ENCODE results near the gene LOC101059915.
"Not testable (repeated sequence)": the region's sequence is repeated elsewhere in the genome, so short reads cannot be mapped to it uniquely, and the experiment has no call there.

LOC101059915 gene

GRCh38 chrX:71661919-71662318 lies 5.4 kb upstream of the LOC101059915 start:
- Histone ChIP-seq H3K4me3 (ENCODE audit: insufficient read length, low read depth) (no peak overlapping the region), H3K9ac (ENCODE audit: insufficient read length, low read depth) (no peak overlapping the region), H3K9me3 (ENCODE audit: insufficient read depth, low read length) (no peaks in the 10 kb centered on the region; the same call in 1 of the 2 replicates), H3K27me3 (ENCODE audit: insufficient read depth, insufficient read length) (no peaks in the 10 kb centered on the region), H3K4me1 (ENCODE audit: insufficient read depth, insufficient read length) (peaks cover 4% of the 10 kb centered on the region), H3K36me3 (ENCODE audit: insufficient read depth, insufficient read length, low read length) (no peaks in the 10 kb centered on the region)
- no peak for TF ChIP-seq SUZ12 (IDR thresholded peaks at IDR 0.05; ENCODE audit: extremely low read depth, insufficient read depth, insufficient read length)
- TF ChIP-seq ZNF274 (IDR thresholded peaks at IDR 0.05; ENCODE audit: low read depth, low read length): no peak
- no peak for TF ChIP-seq YY1 (IDR thresholded peaks at IDR 0.05; ENCODE audit: insufficient read depth, insufficient read length)
- no peak for DNase-seq (ENCODE audit: low read depth, low spot score)

- DNase-seq (ENCODE audit: low read depth, low spot score); H3K4me1 ChIP-seq (ENCODE audit: insufficient read depth, insufficient read length); H3K4me3 ChIP-seq (ENCODE audit: insufficient read length, low read depth); H3K9me3 ChIP-seq (ENCODE audit: insufficient read depth, low read length); H3K9ac ChIP-seq (ENCODE audit: insufficient read length, low read depth); H3K27me3 ChIP-seq (ENCODE audit: insufficient read depth, insufficient read length); H3K36me3 ChIP-seq (ENCODE audit: insufficient read depth, insufficient read length, low read length): not testable (repeated sequence)
Measured at GRCh38 chrX:71662654-71663053, 4.7 kb upstream of the LOC101059915 start.

GRCh38 chrX:71663238-71663637 lies 4.1 kb upstream of the LOC101059915 start:
- H3K9me3 ChIP-seq (ENCODE audit: insufficient read depth, low read length); DNase-seq (ENCODE audit: low read depth, low spot score); H3K4me3 ChIP-seq (ENCODE audit: insufficient read length, low read depth); H3K9ac ChIP-seq (ENCODE audit: insufficient read length, low read depth); H3K4me1 ChIP-seq (ENCODE audit: insufficient read depth, insufficient read length); H3K27me3 ChIP-seq (ENCODE audit: insufficient read depth, insufficient read length); H3K36me3 ChIP-seq (ENCODE audit: insufficient read depth, insufficient read length, low read length): not testable (repeated sequence)

GRCh38 chrX:71664202-71664601 lies 3.1 kb upstream of the LOC101059915 start:
- H3K27me3 ChIP-seq (ENCODE audit: insufficient read depth, insufficient read length); H3K36me3 ChIP-seq (ENCODE audit: insufficient read depth, insufficient read length, low read length); H3K9me3 ChIP-seq (ENCODE audit: insufficient read depth, low read length); H3K4me1 ChIP-seq (ENCODE audit: insufficient read depth, insufficient read length); H3K4me3 ChIP-seq (ENCODE audit: insufficient read length, low read depth); H3K9ac ChIP-seq (ENCODE audit: insufficient read length, low read depth): not testable (repeated sequence)
- DNase-seq (ENCODE audit: low read depth, low spot score): peak; percentile 35

GRCh38 chrX:71664889-71665491 lies 2.4 kb upstream of the LOC101059915 start:
- Histone ChIP-seq H3K4me3 (ENCODE audit: insufficient read length, low read depth) (no peak overlapping the region), H3K4me1 (ENCODE audit: insufficient read depth, insufficient read length) (peaks cover 4% of the 10 kb centered on the region), H3K27me3 (ENCODE audit: insufficient read depth, insufficient read length) (peaks cover 5% of the 10 kb centered on the region), H3K9me3 (ENCODE audit: insufficient read depth, low read length) (no peaks in the 10 kb centered on the region; the same call in 1 of the 2 replicates), H3K9ac (ENCODE audit: insufficient read length, low read depth) (no peak overlapping the region), H3K36me3 (ENCODE audit: insufficient read depth, insufficient read length, low read length) (no peaks in the 10 kb centered on the region)
- DNase-seq (ENCODE audit: low read depth, low spot score): no peak
- no peak for TF ChIP-seq ZNF274 (IDR thresholded peaks at IDR 0.05; ENCODE audit: low read depth, low read length)

GRCh38 chrX:71665747-71666146 lies 1.6 kb upstream of the LOC101059915 start:
- TF ChIP-seq YY1 (IDR thresholded peaks at IDR 0.05; ENCODE audit: insufficient read depth, insufficient read length) (no peak), SUZ12 (IDR thresholded peaks at IDR 0.05; ENCODE audit: extremely low read depth, insufficient read depth, insufficient read length) (no peak), ZNF274 (IDR thresholded peaks at IDR 0.05; ENCODE audit: low read depth, low read length) (no peak)
- Histone ChIP-seq H3K27me3 (ENCODE audit: insufficient read depth, insufficient read length) (peaks cover 5% of the 10 kb centered on the region), H3K36me3 (ENCODE audit: insufficient read depth, insufficient read length, low read length) (no peaks in the 10 kb centered on the region), H3K4me3 (ENCODE audit: insufficient read length, low read depth) (no peak overlapping the region), H3K4me1 (ENCODE audit: insufficient read depth, insufficient read length) (peaks cover 4% of the 10 kb centered on the region), H3K9me3 (ENCODE audit: insufficient read depth, low read length) (no peaks in the 10 kb centered on the region; the same call in 1 of the 2 replicates), H3K9ac (ENCODE audit: insufficient read length, low read depth) (no peak overlapping the region)
- DNase-seq (ENCODE audit: low read depth, low spot score): no peak

GRCh38 chrX:71666240-71667223 lies 814 bp upstream of the LOC101059915 start:
- Histone ChIP-seq H3K4me1 (ENCODE audit: insufficient read depth, insufficient read length) (peaks cover 4% of the 10 kb centered on the region), H3K36me3 (ENCODE audit: insufficient read depth, insufficient read length, low read length) (no peaks in the 10 kb centered on the region), H3K4me3 (ENCODE audit: insufficient read length, low read depth) (no peak overlapping the region), H3K9ac (ENCODE audit: insufficient read length, low read depth) (no peak overlapping the region), H3K9me3 (ENCODE audit: insufficient read depth, low read length) (no peaks in the 10 kb centered on the region; the same call in 1 of the 2 replicates), H3K27me3 (ENCODE audit: insufficient read depth, insufficient read length) (peaks cover 5% of the 10 kb centered on the region)
- no peak for DNase-seq (ENCODE audit: low read depth, low spot score)
- TF ChIP-seq YY1 (IDR thresholded peaks at IDR 0.05; ENCODE audit: insufficient read depth, insufficient read length) (no peak), SUZ12 (IDR thresholded peaks at IDR 0.05; ENCODE audit: extremely low read depth, insufficient read depth, insufficient read length) (no peak), ZNF274 (IDR thresholded peaks at IDR 0.05; ENCODE audit: low read depth, low read length) (no peak)

Measured in NT2/D1 (cell line).